SK-N-SH (cell line): ENCODE data around the gene ATG4C. TPM values are rescaled to one million over a fixed set of nuclear protein-coding genes. Genes with fewer than 3 reads are reported as not detected.
"Not testable (repeated sequence)": the region's sequence is repeated elsewhere in the genome, so short reads cannot be mapped to it uniquely, and the experiment has no call there.

Experiments
- CTCF ChIA-PET: fragments of 300-600, 350-600 bp; formaldehyde crosslinking; extraction: SDS; loops from one replicate; lab custom pipeline; 2021; lab: Yijun Ruan, JAX
- POLR2A ChIA-PET: fragments of 350-600 bp; sonication (Branson Sonifier 250); formaldehyde crosslinking; extraction: SDS; loops from one replicate; lab custom pipeline; 2020; ENCODE audit warnings: antibody characterized with exemption, inconsistent platforms; lab: Yijun Ruan, JAX
- DNase-seq: peaks from one replicate; pipeline ENCODE4 v3.0.0; 2012
- H2AFZ ChIP-seq: fragments of 200-600 bp; sonication (generic); 2 replicates; pipeline ENCODE4 v1.8.1; 2016; ENCODE audit warnings: antibody characterized with exemption, mild to moderate bottlenecking, low read depth
- H3F3A ChIP-seq: fragments of 200-600 bp; sonication (generic); replicated peaks from 2 replicates; pipeline ENCODE3; 2016; ENCODE audit warnings: antibody characterized with exemption, mild to moderate bottlenecking; ENCODE audit not compliant: insufficient read depth
- H3K27ac ChIP-seq, 2 experiments: fragments of 200-500 bp in 1 of 2; fragments of 200-600 bp in 1 of 2; sonication (Bioruptor generic) in 1 of 2; sonication (generic), shearing (Covaris generic) in 1 of 2; 2 replicates each; pipeline versions ENCODE4 v1.5.1 to v1.6.1; 2014 to 2016; ENCODE audit warnings: low read depth in 2 of 2, inconsistent platforms in 1 of 2, low read length in 1 of 2, mild to moderate bottlenecking in 1 of 2, mixed read lengths in 1 of 2
- H3K27me3 ChIP-seq: fragments of 200-600 bp; sonication (generic), shearing (Covaris generic); 2 replicates; pipeline ENCODE4 v1.6.1; 2016; ENCODE audit warnings: mixed run types; ENCODE audit not compliant: insufficient read depth
- H3K36me3 ChIP-seq, 2 experiments: fragments of 200-500 bp in 1 of 2; fragments of 200-600 bp in 1 of 2; sonication (Bioruptor generic) in 1 of 2; sonication (generic) in 1 of 2; replicated peaks in 1 of 2; 2 replicates each; pipeline versions ENCODE3 to v1.5.1; 2014 to 2016; ENCODE audit warnings: low read length in 1 of 2, mild to moderate bottlenecking in 1 of 2; ENCODE audit not compliant: insufficient read depth in 2 of 2, control insufficient read depth in 1 of 2
- H3K4me1 ChIP-seq, 2 experiments: fragments of 200-500 bp in 1 of 2; fragments of 200-600 bp in 1 of 2; sonication (Bioruptor generic) in 1 of 2; sonication (generic), shearing (Covaris generic) in 1 of 2; 2 replicates each; pipeline versions ENCODE4 v1.5.1 to v1.6.1; 2014 to 2016; ENCODE audit warnings: low read depth in 1 of 2, low read length in 1 of 2, mixed run types in 1 of 2; ENCODE audit not compliant: insufficient read depth in 2 of 2, control insufficient read depth in 1 of 2
- H3K4me2 ChIP-seq: fragments of 200-600 bp; sonication (generic), shearing (Covaris generic); 2 replicates; pipeline ENCODE4 v1.6.1; 2017; ENCODE audit warnings: mixed run types
- H3K4me3 ChIP-seq, 2 experiments: fragments of 200-500 bp in 1 of 2; fragments of 200-600 bp in 1 of 2; sonication (Bioruptor generic) in 1 of 2; sonication (generic), shearing (Covaris generic) in 1 of 2; 2 replicates each; pipeline versions ENCODE4 v1.5.1 to v1.8.1; 2014 to 2016; ENCODE audit warnings: low read depth in 2 of 2, inconsistent platforms in 1 of 2, low read length in 1 of 2, mild to moderate bottlenecking in 1 of 2, mixed read lengths in 1 of 2, moderate library complexity in 1 of 2
- H3K79me2 ChIP-seq: fragments of 200-600 bp; sonication (generic); 2 replicates; pipeline ENCODE4 v1.8.1; 2017; ENCODE audit warnings: mild to moderate bottlenecking; ENCODE audit not compliant: insufficient read depth
- H3K9ac ChIP-seq: fragments of 200-600 bp; sonication (generic); 2 replicates; pipeline ENCODE4 v1.6.1; 2017; ENCODE audit warnings: mixed run types
- H3K9me2 ChIP-seq: fragments of 200-600 bp; sonication (generic); 2 replicates; pipeline ENCODE4 v1.6.1; 2017; ENCODE audit warnings: mixed run types
- H3K9me3 ChIP-seq: fragments of 200-600 bp; sonication (generic); 2 replicates; pipeline ENCODE4 v1.6.1; 2017; ENCODE audit warnings: mixed run types, mild to moderate bottlenecking, moderate library complexity
- H4K20me1 ChIP-seq: fragments of 200-600 bp; sonication (generic); 2 replicates; pipeline ENCODE4 v1.6.1; 2017; ENCODE audit warnings: mild to moderate bottlenecking, mixed run types; ENCODE audit not compliant: insufficient read depth
- CHD2 ChIP-seq: fragments of 150-350 bp; IDR thresholded peaks from 2 replicates; pipeline ENCODE4 v1.6.1; 2018; ENCODE audit warnings: low read length; ENCODE audit not compliant: partially characterized antibody
- EP300 ChIP-seq, 2 experiments: IDR thresholded peaks; 2 replicates each; pipeline versions ENCODE4 v1.4.0 to v1.6.1; 2012; ENCODE audit warnings: borderline replicate concordance in 1 of 2, low read depth in 1 of 2, low read length in 1 of 2
- EZH2phosphoT487 ChIP-seq: fragments of 200-600 bp; sonication (generic); IDR thresholded peaks from 2 replicates; pipeline ENCODE4 v1.6.1; 2017; ENCODE audit warnings: low read depth, mixed run types, mild to moderate bottlenecking, antibody characterized with exemption, moderate library complexity, borderline replicate concordance
- FOSL2 ChIP-seq: IDR thresholded peaks from 2 replicates; pipeline ENCODE4 v1.4.0; 2012; ENCODE audit warnings: low read depth, mild to moderate bottlenecking, moderate library complexity, borderline replicate concordance
- JUND ChIP-seq: IDR thresholded peaks from 2 replicates; pipeline ENCODE4 v1.4.0; 2012
- MXI1 ChIP-seq: IDR thresholded peaks from 2 replicates; pipeline ENCODE4 v1.6.1; 2012; ENCODE audit warnings: mild to moderate bottlenecking, low read depth, low read length, improper control_type of control experiment
- NRF1 ChIP-seq: IDR thresholded peaks from 2 replicates; pipeline ENCODE4 v1.6.1; 2012; ENCODE audit warnings: low read depth, mild to moderate bottlenecking, low read length
- POLR2AphosphoS5 ChIP-seq: IDR thresholded peaks from 2 replicates; pipeline ENCODE4 v1.6.1; 2012; ENCODE audit warnings: low read depth, low read length
- RCOR1 ChIP-seq: fragments of 150-350 bp; IDR thresholded peaks from 2 replicates; pipeline ENCODE4 v1.6.1; 2017; ENCODE audit warnings: antibody characterized with exemption, low read length
- RXRA ChIP-seq: IDR thresholded peaks from 2 replicates; pipeline ENCODE4 v1.4.0; 2012; ENCODE audit warnings: low read depth, mild to moderate bottlenecking, borderline replicate concordance
- SMC3 ChIP-seq: IDR thresholded peaks from 2 replicates; pipeline ENCODE4 v1.6.1; 2012; ENCODE audit warnings: low read depth, low read length, improper control_type of control experiment
- TCF12 ChIP-seq: IDR thresholded peaks from 2 replicates; pipeline ENCODE4 v1.4.0; 2012
- TEAD4 ChIP-seq: IDR thresholded peaks from 2 replicates; pipeline ENCODE4 v1.4.0; 2012; ENCODE audit warnings: mild to moderate bottlenecking, borderline replicate concordance; ENCODE audit not compliant: insufficient read depth
- WGBS: methylation state at CpG from one replicate; pipeline ENCODE4 v1.1.6; 2017; ENCODE audit warnings: low lambda C conversion rate; 5-methylcytosine and 5-hydroxymethylcytosine counted together
- polyA plus RNA-seq, 3 experiments: library from polyadenylated mRNA; depleted of rRNA; stranded (reverse); fragments of >200 nt; gene quantifications; 2 replicates each; pipeline ENCODE4 v1.2.3, GENCODE V29; 2012
- TF ChIP-seq, protein P1 (sequence below): fragments of 150-350 bp; IDR thresholded peaks from 2 replicates; pipeline ENCODE4 v1.6.1; 2017; ENCODE audit warnings: antibody characterized with exemption, low read length, low read depth, borderline replicate concordance
- TF ChIP-seq, protein P2 (sequence below): IDR thresholded peaks from 2 replicates; pipeline ENCODE4 v1.4.0; 2012; ENCODE audit warnings: low read depth, borderline replicate concordance
- TF ChIP-seq, protein P3 (sequence below): IDR thresholded peaks from 2 replicates; pipeline ENCODE4; 2012

Gene ATG4C
- polyA plus RNA-seq, 1 of the 3 experiments (the other 2 are of a cell fraction): 3.0 TPM

DNA sequence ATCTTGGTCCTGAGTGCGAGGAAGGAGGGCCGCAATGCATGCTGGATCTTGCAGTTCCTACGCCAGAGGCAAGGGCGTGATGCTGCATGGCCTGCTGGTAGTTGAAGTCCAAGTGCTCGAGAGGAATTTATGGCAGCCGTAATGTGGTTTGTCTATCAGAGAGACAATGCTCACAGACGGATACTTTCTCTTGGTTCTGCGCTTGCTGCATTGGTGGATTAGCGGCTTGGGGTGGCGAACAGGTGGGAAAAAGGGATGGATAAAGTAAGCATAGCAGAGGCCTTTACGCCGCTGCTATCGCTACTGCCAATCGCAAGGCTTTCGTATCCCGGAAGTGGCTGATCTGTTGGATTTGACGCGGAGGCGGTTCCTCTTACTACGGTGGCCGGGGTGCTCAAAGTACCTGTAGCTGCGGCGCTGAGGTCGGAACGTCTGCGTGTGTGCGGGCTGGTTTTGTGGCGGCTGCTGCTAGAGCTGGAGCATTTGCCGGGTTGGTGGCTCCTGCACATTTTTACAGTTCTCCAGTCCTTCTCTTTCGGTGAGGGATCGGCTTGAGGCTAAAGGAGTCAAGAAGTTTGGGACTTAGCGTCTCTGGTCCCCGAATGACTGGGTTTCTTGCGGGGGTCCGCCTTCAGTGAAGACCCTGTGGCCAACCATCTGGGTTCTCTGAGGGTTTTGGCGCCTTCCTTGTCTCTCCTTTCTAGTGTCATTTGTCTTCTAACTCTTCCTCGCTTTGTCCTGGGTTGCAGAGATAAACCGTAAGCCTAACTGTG lies at the start of gene ATG4C (continued):
- TF ChIP-seq SMC3 (no peak), EZH2phosphoT487 (no peak), MXI1 (0 out of 2 replicates have a peak, but pooled peaks have one; percentile 27), CHD2 (peak; percentile 68), RXRA (no peak), RCOR1 (no peak), TEAD4 (0 out of 2 replicates have a peak, but pooled peaks have one; percentile 28), POLR2AphosphoS5 (peak; percentile 91), JUND (no peak)
- TF ChIP-seq, protein P1, sequence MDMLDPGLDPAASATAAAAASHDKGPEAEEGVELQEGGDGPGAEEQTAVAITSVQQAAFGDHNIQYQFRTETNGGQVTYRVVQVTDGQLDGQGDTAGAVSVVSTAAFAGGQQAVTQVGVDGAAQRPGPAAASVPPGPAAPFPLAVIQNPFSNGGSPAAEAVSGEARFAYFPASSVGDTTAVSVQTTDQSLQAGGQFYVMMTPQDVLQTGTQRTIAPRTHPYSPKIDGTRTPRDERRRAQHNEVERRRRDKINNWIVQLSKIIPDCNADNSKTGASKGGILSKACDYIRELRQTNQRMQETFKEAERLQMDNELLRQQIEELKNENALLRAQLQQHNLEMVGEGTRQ: no peak
- TF ChIP-seq, protein P2, sequence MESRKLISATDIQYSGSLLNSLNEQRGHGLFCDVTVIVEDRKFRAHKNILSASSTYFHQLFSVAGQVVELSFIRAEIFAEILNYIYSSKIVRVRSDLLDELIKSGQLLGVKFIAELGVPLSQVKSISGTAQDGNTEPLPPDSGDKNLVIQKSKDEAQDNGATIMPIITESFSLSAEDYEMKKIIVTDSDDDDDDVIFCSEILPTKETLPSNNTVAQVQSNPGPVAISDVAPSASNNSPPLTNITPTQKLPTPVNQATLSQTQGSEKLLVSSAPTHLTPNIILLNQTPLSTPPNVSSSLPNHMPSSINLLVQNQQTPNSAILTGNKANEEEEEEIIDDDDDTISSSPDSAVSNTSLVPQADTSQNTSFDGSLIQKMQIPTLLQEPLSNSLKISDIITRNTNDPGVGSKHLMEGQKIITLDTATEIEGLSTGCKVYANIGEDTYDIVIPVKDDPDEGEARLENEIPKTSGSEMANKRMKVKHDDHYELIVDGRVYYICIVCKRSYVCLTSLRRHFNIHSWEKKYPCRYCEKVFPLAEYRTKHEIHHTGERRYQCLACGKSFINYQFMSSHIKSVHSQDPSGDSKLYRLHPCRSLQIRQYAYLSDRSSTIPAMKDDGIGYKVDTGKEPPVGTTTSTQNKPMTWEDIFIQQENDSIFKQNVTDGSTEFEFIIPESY: no peak

DNA sequence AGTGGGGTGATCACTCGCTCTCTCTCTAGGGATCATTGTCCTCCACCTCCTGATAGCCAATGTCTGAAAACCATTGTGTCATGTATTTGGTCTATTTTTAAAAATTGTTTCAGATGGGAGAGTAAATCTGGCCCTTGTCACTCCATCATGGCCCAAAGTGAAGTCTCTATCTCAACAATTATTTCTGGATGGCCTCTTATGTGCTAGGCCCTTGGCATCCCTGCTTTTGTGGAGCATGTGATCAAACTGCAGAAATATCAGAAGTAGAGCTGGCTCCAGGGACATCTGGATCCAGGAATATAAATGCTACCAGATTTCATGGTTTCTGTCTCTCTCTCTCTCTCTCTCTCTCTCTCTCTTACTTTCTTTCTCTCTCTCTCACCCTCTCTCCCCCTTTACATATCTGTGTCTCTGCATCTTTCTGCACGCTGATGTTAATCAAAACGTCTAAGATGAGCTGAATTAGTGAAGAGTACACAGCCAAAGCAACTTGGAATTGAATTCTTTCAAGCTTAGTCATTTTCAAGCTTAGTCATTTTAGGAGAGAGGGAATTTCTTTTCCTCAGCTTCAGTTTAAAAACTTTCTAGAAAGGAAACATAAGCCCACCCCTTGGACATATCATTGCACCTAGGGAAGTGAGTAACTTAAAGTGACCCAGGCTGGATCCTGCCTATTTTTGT lies 48.3 kb upstream of the ATG4C start:
- WGBS: 35% methylated on average over 3 of the region's 3 CpGs
- POLR2A ChIA-PET: interaction anchor here (0.6 kb wide), 1 partner anchor 45 kb away, joined by 3 read pairs; no protein-coding TSS in a partner anchor
- DNase-seq: no peak
- Histone ChIP-seq H3K9ac (no peak overlapping the region; the same call in 1 of the 2 replicates), H3K27ac (peak overlapping the region; percentile 50 to 68; a peak in 3 of 4 replicates), H3F3A (peaks cover 13% of the 10 kb centered on the region), H4K20me1 (no peaks in the 10 kb centered on the region), H3K36me3 (no peaks in the 10 kb centered on the region), H3K27me3 (no peaks in the 10 kb centered on the region), H3K4me2 (peak overlapping the region; percentile 8; the same call in 1 of the 2 replicates), H3K4me1 (peaks cover 0 to 11% of the 10 kb centered on the region in 2 experiments; a peak in 1 of 4 replicates), H3K4me3 (no peak overlapping the region), H3K9me2 (no peaks in the 10 kb centered on the region), H3K79me2 (no peaks in the 10 kb centered on the region), H2AFZ (peak overlapping the region; percentile 70; the same call in 1 of the 2 replicates), H3K9me3 (no peaks in the 10 kb centered on the region)
- peak; percentile 80 for TF ChIP-seq FOSL2
- TF ChIP-seq EP300 (IDR thresholded peaks at IDR 0.05; ENCODE audit: borderline replicate concordance in 1 of 2, low read depth in 1 of 2, low read length in 1 of 2): peak in 1 of 2 experiments; percentile 25; a peak in 1 of 4 replicates
- TF ChIP-seq SMC3: no peak
- peak; percentile 43; the same call in 1 of the 2 replicates for TF ChIP-seq TCF12
- TF ChIP-seq NRF1: no peak
- TF ChIP-seq, protein P3, sequence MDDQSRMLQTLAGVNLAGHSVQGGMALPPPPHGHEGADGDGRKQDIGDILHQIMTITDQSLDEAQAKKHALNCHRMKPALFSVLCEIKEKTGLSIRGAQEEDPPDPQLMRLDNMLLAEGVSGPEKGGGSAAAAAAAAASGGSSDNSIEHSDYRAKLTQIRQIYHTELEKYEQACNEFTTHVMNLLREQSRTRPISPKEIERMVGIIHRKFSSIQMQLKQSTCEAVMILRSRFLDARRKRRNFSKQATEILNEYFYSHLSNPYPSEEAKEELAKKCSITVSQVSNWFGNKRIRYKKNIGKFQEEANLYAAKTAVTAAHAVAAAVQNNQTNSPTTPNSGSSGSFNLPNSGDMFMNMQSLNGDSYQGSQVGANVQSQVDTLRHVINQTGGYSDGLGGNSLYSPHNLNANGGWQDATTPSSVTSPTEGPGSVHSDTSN: peak; percentile 30
- TF ChIP-seq POLR2AphosphoS5: peak; percentile 27; the same call in 1 of the 2 replicates
- TF ChIP-seq JUND: peak; percentile 86
- 0 out of 2 replicates have a peak, but pooled peaks have one; percentile 42 for TF ChIP-seq TEAD4
- CTCF ChIA-PET: interaction anchor here (0.8 to 3.7 kb wide), 2 partner anchors 11 to 229 kb away, joined by 3 to 25 read pairs; no protein-coding TSS in a partner anchor

DNA sequence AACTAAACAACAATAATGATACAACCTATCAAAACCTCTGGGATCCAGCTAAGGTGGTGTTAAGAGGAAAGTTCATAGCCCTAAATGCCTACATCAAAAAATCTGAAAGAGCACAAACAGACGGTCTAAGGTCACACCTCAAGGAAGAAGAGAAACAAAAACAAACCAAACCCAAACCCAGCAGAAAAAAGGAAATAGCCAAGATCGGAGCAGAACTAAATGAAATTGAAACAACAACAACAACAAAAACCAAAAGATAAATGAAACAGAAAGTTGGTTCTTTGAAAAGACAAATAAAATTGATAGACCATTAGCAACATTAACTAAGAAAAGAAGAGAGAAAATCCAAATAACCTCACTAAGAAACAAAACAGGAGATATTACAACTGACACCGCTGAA lies 43.2 kb upstream of the ATG4C start:
- DNase-seq, H3K9me3 ChIP-seq, H3K9me2 ChIP-seq, H3K79me2 ChIP-seq, H3K27me3 ChIP-seq, H3K27ac ChIP-seq, POLR2A ChIA-PET, H3K36me3 ChIP-seq, H3F3A ChIP-seq, H3K9ac ChIP-seq, H2AFZ ChIP-seq, H3K4me1 ChIP-seq, H3K4me2 ChIP-seq, H4K20me1 ChIP-seq, H3K4me3 ChIP-seq: not testable (repeated sequence)
- CTCF ChIA-PET: interaction anchor here (0.7 kb wide), 1 partner anchor 12 kb away, joined by 3 read pairs; no protein-coding TSS in a partner anchor
- WGBS: 99% methylated on average over 3 of the region's 3 CpGs
